GM12878 (cell line): ENCODE results near the gene LDOC1. TPM values are rescaled to one million over a fixed set of nuclear protein-coding genes. Genes with fewer than 3 reads are reported as not detected.

Source experiments
- ATAC-seq: fragments of 200-7000 bp; cut with Tn5 transposase; 3 replicates; pipeline ENCODE4 v1.9.1; 2020; ENCODE audit warnings: mild to moderate bottlenecking, moderate library complexity
- BruUV-seq: library from RNA; stranded (reverse); fragments of 400-500 nt; replicated peaks from 2 replicates; lab custom pipeline; 2021; lab: Mats Ljungman, UMichigan
- CTCF ChIA-PET: fragments of 300-600 bp; sonication (Branson Sonifier 250); formaldehyde crosslinking; extraction: SDS; loops from one replicate; lab custom pipeline; 2021; ENCODE audit warnings: inconsistent platforms; lab: Yijun Ruan, JAX
- POLR2A ChIA-PET: fragments of 350-600 bp; formaldehyde crosslinking; extraction: SDS; loops from one replicate; lab custom pipeline; 2021; ENCODE audit warnings: inconsistent platforms; lab: Charles Lee
- RAD21 ChIA-PET: fragments of 300-600 bp; sonication (Branson Sonifier 250); formaldehyde crosslinking; loops from one replicate; lab custom pipeline; 2023; ENCODE audit warnings: antibody characterized with exemption; ENCODE audit not compliant: unreplicated experiment; lab: Charles Lee
- SMC1A ChIA-PET: fragments of 300-600 bp; sonication (Branson Sonifier 250); formaldehyde crosslinking; loops from one replicate; lab custom pipeline; 2023; ENCODE audit not compliant: unreplicated experiment, uncharacterized antibody; lab: Charles Lee
- DNase-seq: peaks from one replicate; pipeline ENCODE4 v3.0.0-alpha.2; 2011; ENCODE audit warnings: low read depth, low spot score
- FAIRE-seq: peaks from 3 replicates; lab custom pipeline; 2011; peaks lifted over from hg19 to GRCh38; lab: Jason Lieb, UNC
- H2AFZ ChIP-seq: 2 replicates; pipeline ENCODE4 v1.6.0; 2011; ENCODE audit warnings: low read depth, low read length, control low read depth; ENCODE audit not compliant: control insufficient read depth
- H3K27ac ChIP-seq: 2 replicates; pipeline ENCODE4 v1.5.1; 2011; ENCODE audit warnings: control low read depth; ENCODE audit not compliant: control insufficient read depth, insufficient read depth
- H3K27me3 ChIP-seq, 2 experiments: replicated peaks in 1 of 2; 2 replicates each; pipeline versions ENCODE4 v1.6.0 to v1.6.1; 2011; ENCODE audit warnings: low read length in 1 of 2; ENCODE audit not compliant: control insufficient read depth in 2 of 2, insufficient read depth in 2 of 2
- H3K36me3 ChIP-seq, 2 experiments: 2 replicates each; pipeline ENCODE4 v1.5.1; 2011; ENCODE audit warnings: low read length in 1 of 2; ENCODE audit not compliant: control insufficient read depth in 2 of 2, insufficient read depth in 2 of 2
- H3K4me1 ChIP-seq: 2 replicates; pipeline ENCODE4 v1.6.1; 2011; ENCODE audit warnings: mild to moderate bottlenecking, low read length, moderate library complexity, mixed read lengths; ENCODE audit not compliant: control insufficient read depth, insufficient read depth
- H3K4me2 ChIP-seq: 2 replicates; pipeline ENCODE4 v1.6.0; 2011; ENCODE audit warnings: control low read depth; ENCODE audit not compliant: control insufficient read depth, insufficient read depth
- H3K4me3 ChIP-seq: fragments of 200-600 bp; sonication (generic); 2 replicates; pipeline ENCODE4 v1.5.1; 2016
- H3K79me2 ChIP-seq: 2 replicates; pipeline ENCODE4 v1.6.0; 2011; ENCODE audit warnings: low read length; ENCODE audit not compliant: control insufficient read depth, insufficient read depth
- H3K9ac ChIP-seq: 2 replicates; pipeline ENCODE4 v1.8.0; 2011; ENCODE audit warnings: low read length, control low read depth, mixed read lengths; ENCODE audit not compliant: control insufficient read depth, insufficient read depth
- H3K9me3 ChIP-seq: replicated peaks from 3 replicates; pipeline ENCODE4 v1.5.1; 2011; ENCODE audit warnings: mild to moderate bottlenecking, low read length; ENCODE audit not compliant: control insufficient read depth, insufficient read depth
- H4K20me1 ChIP-seq: 2 replicates; pipeline ENCODE4 v1.6.0; 2011; ENCODE audit not compliant: control insufficient read depth, insufficient read depth
- BRCA1 ChIP-seq: IDR thresholded peaks from 2 replicates; pipeline ENCODE4 v1.6.1; 2011; ENCODE audit warnings: low read depth, low read length, improper control_type of control experiment
- CHD4 ChIP-seq: fragments of 200-600 bp; sonication (generic); IDR thresholded peaks from 2 replicates; pipeline ENCODE4 v1.6.1; 2016; ENCODE audit warnings: mild to moderate bottlenecking
- SREBF2 ChIP-seq: IDR thresholded peaks from 2 replicates; pipeline ENCODE4 v1.6.1; 2012; ENCODE audit warnings: mild to moderate bottlenecking, low read length
- WGBS: methylation state at CpG from one replicate; pipeline ENCODE4 v1.1.6; 2016; ENCODE audit warnings: low lambda C conversion rate; ENCODE audit not compliant: insufficient replicate concordance, insufficient coverage; ENCODE audit errors: missing lambda C conversion rate; 5-methylcytosine and 5-hydroxymethylcytosine counted together
- in situ Hi-C: fragments of 300-500 bp; cut with MboI; formaldehyde crosslinking; loops from 9 replicates; pipeline ENCODE4 v1.14.3; 2018; ENCODE audit warnings: mixed read lengths
- intact Hi-C: fragments of 100-400 bp; cut with micrococcal nuclease; formaldehyde crosslinking; loops from one replicate; pipeline ENCODE4 v1.14.2; 2022; ENCODE audit not compliant: unreplicated experiment
- polyA plus RNA-seq, 11 experiments: library from polyadenylated mRNA; depleted of rRNA in 4 of 11; unstranded in 6 of 11; stranded (reverse) in 5 of 11; fragments of >200 nt; fragmentation: Nextera tagmentation in 4 of 11; fragmentation: Illumina TruSeq in 1 of 11; extraction: Ambion mirVana in 4 of 11; extraction: Trizol in 1 of 11; gene quantifications; 1 replicate in 1 of 11; 2 replicates in 10 of 11; pipeline versions ENCODE4 v1.2.1 to v1.2.3, GENCODE V29; 2011 to 2016; ENCODE audit warnings: inconsistent platforms in 2 of 11, missing spikeins in 2 of 11, low read depth in 1 of 11
- total RNA-seq, 4 experiments: library from RNA; depleted of rRNA in 3 of 4; stranded (reverse); fragments of >200 nt in 3 of 4; fragmentation: Illumina TruSeq in 1 of 4; extraction: Trizol in 1 of 4; gene quantifications; 2 replicates each; pipeline versions ENCODE4 v1.2.1 to v1.2.3, GENCODE V29; 2013 to 2021
- TF ChIP-seq, protein P1 (sequence below): fragments of 450-650 bp; IDR thresholded peaks from 2 replicates; pipeline ENCODE4 v1.6.1; 2017; ENCODE audit warnings: mild to moderate bottlenecking, low read depth, inconsistent platforms; ENCODE audit not compliant: poor library complexity, severe bottlenecking
- TF ChIP-seq, protein P2 (sequence below): fragments of 450-650 bp; IDR thresholded peaks from 2 replicates; pipeline ENCODE4 v1.6.1; 2017; ENCODE audit warnings: mild to moderate bottlenecking, moderate library complexity
- TF ChIP-seq, protein P3 (sequence below): IDR thresholded peaks from 2 replicates; pipeline ENCODE4 v1.6.1; 2011; ENCODE audit warnings: mild to moderate bottlenecking, low read depth, low read length, moderate library complexity; ENCODE audit not compliant: insufficient replicate concordance
- TF ChIP-seq, protein P4 (sequence below): IDR thresholded peaks from 2 replicates; pipeline ENCODE4 v1.6.1; 2011; ENCODE audit warnings: borderline replicate concordance, low read depth, mild to moderate bottlenecking, moderate library complexity, low read length; ENCODE audit not compliant: insufficient read depth, poor library complexity, severe bottlenecking

The LDOC1 gene
- total and polyA plus RNA-seq, 10 of the 15 experiments (the other 5 are each of a cell fraction or from before 2014, with no cell fraction given) = 0.04 to 0.28 (median 0.11) TPM; not detected in 7

DNA sequence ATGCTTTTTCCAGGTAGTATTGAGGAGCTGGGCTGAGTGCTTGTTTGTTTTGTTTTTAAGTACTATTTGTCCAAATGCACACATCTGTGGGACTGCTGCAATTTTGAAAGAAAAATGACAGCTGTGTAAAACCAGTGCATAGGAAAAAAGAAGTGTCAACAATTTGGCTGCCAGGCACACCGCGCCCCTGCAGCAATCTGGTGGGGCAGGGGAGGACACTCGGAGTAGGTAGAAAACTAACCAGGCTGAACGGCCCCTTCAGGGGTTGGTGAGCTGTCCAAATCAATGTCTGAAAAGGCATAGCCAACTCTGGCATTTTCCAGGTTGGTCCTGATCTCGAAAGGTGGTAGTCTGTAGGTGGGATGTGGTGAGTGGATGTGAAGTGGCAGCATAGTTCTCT lies 1.1 kb downstream of the LDOC1 start:
- H3K4me1 ChIP-seq = no peaks in the 10 kb centered on the region
- ATAC-seq (no peak), DNase-seq (no peak), FAIRE-seq (no peak)
- H3K27ac ChIP-seq = no peak overlapping the region
- ChIA-PET RAD21 (no interaction called here), CTCF (no interaction called here), SMC1A (no interaction called here), POLR2A (no interaction called here)
- WGBS = 28% methylated on average over 5 of the region's 5 CpGs
- H3K27me3 ChIP-seq = no peaks in the 10 kb centered on the region
- BruUV-seq = no TSS peak
- TF ChIP-seq BRCA1 (no peak), CHD4 (no peak), SREBF2 (no peak)
- TF ChIP-seq, protein P1, sequence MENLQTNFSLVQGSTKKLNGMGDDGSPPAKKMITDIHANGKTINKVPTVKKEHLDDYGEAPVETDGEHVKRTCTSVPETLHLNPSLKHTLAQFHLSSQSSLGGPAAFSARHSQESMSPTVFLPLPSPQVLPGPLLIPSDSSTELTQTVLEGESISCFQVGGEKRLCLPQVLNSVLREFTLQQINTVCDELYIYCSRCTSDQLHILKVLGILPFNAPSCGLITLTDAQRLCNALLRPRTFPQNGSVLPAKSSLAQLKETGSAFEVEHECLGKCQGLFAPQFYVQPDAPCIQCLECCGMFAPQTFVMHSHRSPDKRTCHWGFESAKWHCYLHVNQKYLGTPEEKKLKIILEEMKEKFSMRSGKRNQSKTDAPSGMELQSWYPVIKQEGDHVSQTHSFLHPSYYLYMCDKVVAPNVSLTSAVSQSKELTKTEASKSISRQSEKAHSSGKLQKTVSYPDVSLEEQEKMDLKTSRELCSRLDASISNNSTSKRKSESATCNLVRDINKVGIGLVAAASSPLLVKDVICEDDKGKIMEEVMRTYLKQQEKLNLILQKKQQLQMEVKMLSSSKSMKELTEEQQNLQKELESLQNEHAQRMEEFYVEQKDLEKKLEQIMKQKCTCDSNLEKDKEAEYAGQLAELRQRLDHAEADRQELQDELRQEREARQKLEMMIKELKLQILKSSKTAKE = no peak
- TF ChIP-seq, protein P2, sequence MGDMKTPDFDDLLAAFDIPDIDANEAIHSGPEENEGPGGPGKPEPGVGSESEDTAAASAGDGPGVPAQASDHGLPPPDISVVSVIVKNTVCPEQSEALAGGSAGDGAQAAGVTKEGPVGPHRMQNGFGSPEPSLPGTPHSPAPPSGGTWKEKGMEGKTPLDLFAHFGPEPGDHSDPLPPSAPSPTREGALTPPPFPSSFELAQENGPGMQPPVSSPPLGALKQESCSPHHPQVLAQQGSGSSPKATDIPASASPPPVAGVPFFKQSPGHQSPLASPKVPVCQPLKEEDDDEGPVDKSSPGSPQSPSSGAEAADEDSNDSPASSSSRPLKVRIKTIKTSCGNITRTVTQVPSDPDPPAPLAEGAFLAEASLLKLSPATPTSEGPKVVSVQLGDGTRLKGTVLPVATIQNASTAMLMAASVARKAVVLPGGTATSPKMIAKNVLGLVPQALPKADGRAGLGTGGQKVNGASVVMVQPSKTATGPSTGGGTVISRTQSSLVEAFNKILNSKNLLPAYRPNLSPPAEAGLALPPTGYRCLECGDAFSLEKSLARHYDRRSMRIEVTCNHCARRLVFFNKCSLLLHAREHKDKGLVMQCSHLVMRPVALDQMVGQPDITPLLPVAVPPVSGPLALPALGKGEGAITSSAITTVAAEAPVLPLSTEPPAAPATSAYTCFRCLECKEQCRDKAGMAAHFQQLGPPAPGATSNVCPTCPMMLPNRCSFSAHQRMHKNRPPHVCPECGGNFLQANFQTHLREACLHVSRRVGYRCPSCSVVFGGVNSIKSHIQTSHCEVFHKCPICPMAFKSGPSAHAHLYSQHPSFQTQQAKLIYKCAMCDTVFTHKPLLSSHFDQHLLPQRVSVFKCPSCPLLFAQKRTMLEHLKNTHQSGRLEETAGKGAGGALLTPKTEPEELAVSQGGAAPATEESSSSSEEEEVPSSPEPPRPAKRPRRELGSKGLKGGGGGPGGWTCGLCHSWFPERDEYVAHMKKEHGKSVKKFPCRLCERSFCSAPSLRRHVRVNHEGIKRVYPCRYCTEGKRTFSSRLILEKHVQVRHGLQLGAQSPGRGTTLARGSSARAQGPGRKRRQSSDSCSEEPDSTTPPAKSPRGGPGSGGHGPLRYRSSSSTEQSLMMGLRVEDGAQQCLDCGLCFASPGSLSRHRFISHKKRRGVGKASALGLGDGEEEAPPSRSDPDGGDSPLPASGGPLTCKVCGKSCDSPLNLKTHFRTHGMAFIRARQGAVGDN = no peak
- TF ChIP-seq, protein P3, sequence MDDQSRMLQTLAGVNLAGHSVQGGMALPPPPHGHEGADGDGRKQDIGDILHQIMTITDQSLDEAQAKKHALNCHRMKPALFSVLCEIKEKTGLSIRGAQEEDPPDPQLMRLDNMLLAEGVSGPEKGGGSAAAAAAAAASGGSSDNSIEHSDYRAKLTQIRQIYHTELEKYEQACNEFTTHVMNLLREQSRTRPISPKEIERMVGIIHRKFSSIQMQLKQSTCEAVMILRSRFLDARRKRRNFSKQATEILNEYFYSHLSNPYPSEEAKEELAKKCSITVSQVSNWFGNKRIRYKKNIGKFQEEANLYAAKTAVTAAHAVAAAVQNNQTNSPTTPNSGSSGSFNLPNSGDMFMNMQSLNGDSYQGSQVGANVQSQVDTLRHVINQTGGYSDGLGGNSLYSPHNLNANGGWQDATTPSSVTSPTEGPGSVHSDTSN = no peak
- TF ChIP-seq, protein P4, sequence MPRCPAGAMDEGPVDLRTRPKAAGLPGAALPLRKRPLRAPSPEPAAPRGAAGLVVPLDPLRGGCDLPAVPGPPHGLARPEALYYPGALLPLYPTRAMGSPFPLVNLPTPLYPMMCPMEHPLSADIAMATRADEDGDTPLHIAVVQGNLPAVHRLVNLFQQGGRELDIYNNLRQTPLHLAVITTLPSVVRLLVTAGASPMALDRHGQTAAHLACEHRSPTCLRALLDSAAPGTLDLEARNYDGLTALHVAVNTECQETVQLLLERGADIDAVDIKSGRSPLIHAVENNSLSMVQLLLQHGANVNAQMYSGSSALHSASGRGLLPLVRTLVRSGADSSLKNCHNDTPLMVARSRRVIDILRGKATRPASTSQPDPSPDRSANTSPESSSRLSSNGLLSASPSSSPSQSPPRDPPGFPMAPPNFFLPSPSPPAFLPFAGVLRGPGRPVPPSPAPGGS = no peak
- intact Hi-C loops (no loop called here), in situ Hi-C loops (no loop called here)
- no peaks in the 10 kb centered on the region; the same call in 2 of the 3 replicates for H3K9me3 ChIP-seq
- no peaks in the 10 kb centered on the region for H3K36me3 ChIP-seq
- H2AFZ ChIP-seq = no peak overlapping the region
- H3K9ac ChIP-seq = no peak overlapping the region
- no peaks in the 10 kb centered on the region for H4K20me1 ChIP-seq
- H3K79me2 ChIP-seq = no peaks in the 10 kb centered on the region
- no peak overlapping the region for H3K4me3 ChIP-seq
- H3K4me2 ChIP-seq = no peak overlapping the region
